Colon (tissue), 2 donors: ENCODE results near the gene CAMKK2.
"Not testable (repeated sequence)": the region's sequence is repeated elsewhere in the genome, so short reads cannot be mapped to it uniquely, and the experiment has no call there.

ENCODE experiments used
- FAIRE-seq: peaks from 2 replicates; lab custom pipeline; 2012; peaks lifted over from hg19 to GRCh38; lab: Jason Lieb, UNC
- donor health status: control.
- donor health status: control.

CAMKK2 gene

GRCh38 chr12:121296618-121297434, at the start of gene CAMKK2:
Gene CAMKK2, minus strand, starts transcription at chr12:121296709. Its CDS starts 22,183 bp downstream, at chr12:121274526.
- no peak for FAIRE-seq

DNA sequence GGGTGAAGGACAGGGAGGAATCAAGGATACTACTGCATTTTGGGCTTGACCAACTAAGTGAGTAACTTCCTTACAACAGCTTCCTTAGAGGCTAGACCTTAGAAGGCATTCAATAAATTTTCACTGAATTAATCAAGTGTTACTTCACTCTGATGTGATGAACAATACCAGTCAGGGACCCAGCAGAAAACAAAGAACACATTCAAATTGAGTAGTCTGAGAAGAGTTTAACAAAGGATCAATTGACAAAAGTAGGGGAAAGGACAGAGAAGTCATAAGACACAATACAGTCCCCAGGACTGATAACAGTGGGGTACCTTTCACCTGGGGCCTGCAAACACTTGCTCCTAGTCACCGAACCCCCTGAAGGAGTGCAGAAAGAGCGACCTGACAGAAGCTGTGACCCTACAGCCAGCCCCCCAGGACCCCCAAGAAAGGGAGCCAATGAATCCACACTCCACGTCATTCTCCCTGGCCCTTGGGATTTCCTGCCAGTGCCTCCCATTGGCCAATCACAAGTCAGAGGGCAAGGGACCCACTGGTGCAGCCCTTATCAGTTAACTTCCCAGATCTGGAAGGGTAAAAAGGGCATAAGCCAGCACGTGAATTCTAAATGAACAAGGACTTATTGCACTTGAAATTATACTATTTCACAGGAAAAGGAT, 48.8 kb upstream of the CAMKK2 start:
- FAIRE-seq = no peak

GRCh38 chr12:121344506-121344905, 48.0 kb upstream of the CAMKK2 start:
- no peak for FAIRE-seq

DNA sequence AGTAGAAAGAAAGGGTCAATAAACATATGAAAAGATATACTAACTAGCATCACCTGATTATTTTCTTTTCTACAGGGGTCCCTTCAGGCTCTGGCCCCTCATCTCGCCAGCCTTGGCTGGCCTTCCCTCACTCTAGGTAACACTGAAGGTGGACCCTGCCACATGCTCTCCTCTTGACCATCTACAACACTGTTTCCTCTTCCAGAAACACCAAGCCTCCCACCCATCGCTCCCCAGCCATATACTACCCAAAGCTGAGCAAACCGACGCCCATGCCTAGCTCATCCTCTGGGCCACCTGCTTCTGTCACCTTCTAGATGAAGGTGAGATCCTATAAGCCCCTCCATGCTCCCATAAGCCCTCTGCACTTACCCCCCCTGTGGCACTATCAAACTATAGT, 40.9 kb upstream of the CAMKK2 start:
- FAIRE-seq = no peak

DNA sequence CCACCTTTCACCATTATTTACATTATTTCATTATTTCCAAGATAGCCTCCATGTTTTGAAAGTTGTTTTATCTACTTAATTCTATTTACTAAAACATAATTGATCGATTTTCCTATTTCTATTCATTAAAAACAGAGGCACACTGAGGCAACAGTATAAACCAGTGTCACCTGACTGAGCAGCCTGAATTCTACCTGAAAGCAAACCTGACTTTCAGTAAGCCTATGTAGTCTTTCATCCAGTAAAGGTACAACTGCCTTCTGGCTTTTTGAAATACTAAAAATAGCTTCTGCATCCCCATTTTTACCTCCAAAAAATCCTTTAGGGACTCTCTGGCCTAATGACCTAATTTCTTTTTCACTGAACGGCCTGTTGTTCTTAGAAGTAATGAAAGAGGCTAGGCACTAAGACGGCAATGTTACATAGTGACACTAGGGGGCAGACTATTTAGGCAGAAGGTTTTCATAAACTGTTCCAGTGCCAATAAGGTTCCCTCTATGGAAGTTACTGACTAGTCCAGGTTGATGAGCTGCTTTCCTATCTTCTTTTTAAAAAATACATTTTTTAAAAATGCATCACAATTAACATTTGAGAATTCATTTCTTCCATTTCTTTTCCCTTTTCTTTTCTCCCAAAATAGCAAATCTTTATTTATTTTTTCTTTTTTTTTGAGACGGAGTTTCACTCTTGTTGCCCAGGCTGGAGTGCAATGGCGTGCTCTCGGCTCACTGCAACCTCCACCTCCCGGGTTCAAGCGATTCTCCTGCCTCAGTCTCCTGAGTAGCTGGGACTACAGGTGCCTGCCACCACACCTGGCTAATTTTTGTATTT, 38.2 kb upstream of the CAMKK2 start:
- no peak for FAIRE-seq

- FAIRE-seq = no peak
Observed at GRCh38 chr12:121333747-121334146, 37.2 kb upstream of the CAMKK2 start.

DNA sequence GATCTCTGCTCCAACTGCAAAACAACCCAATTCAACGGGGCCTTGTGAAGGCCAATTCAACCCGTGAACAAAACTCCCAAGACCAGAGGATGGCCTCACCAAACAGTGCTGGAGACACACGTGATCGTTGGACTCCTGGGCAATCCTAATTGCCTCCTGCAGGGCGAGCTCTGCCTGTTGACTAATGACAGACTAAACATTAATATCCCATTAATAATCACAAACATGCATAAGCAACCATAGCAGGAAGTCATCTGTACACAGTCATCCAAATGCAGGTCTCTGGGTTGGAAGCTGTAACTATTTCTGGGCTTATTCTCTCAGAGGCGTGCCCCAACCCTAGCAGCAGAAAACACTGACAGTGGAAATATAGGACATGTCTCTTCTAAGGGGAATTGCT, 34.7 kb upstream of the CAMKK2 start:
- no peak for FAIRE-seq

GRCh38 chr12:121330692-121331091, 34.2 kb upstream of the CAMKK2 start:
- no peak for FAIRE-seq

- FAIRE-seq = no peak
Observed at GRCh38 chr12:121330195-121330594, 33.7 kb upstream of the CAMKK2 start.

- FAIRE-seq = no peak
Observed at GRCh38 chr12:121328620-121329019, 32.1 kb upstream of the CAMKK2 start.

DNA sequence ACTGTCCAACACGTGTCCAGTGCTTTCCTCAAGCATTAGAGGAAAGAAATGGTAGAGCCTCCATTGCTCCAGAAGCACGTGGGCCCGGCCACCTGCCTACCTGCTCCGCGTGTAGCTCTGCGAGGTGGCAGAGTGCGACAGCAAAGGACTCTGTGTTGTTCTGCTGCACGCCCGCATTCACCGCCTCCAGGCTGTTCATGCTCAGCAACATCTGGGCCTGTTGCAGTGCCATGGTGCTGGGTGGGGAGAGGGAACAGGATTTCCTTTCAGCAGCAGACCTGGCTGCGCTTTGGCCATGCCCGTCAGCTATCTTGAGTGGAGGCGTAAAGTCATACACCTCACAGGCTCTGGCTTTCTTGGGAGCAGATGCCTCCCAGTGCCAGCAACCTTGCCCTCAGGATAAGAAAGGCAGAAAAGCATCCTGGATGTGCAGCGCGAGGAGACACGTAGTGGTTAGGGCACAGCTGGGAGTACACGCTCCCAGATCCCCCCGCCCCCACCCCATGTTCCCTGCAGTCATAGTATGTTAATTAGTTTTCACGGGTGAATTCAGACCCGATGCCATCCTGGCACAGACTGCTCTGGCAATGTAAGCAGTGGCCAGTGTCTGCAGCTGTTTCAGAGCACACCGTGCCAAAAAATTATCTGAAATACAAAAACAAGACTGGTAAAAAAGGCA, 30.6 kb upstream of the CAMKK2 start:
- no peak for FAIRE-seq

- FAIRE-seq = no peak
Observed at GRCh38 chr12:121325922-121326396, 29.4 kb upstream of the CAMKK2 start.

GRCh38 chr12:121323908-121324307, 27.4 kb upstream of the CAMKK2 start:
- no peak for FAIRE-seq

GRCh38 chr12:121318121-121318520, 21.6 kb upstream of the CAMKK2 start:
- FAIRE-seq = no peak

DNA sequence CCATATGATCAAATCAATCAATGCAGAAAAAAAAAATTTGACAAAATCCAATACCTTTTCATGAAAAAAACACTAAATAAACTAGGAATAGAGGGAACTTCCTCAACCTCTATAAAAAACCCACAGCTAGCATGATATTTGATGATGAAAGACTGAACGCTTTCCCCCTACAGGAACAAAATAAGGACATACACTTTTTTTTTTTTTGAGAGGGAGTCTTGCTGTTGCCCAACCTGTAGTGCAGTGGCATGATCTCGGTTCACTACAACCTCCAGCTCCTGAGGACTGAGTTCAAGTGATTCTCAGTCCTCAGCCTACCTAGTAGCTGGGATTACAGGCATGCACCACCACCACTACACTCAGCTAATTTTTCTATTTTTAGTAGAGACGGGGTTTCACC, 17.9 kb upstream of the CAMKK2 start:
- no peak for FAIRE-seq

DNA sequence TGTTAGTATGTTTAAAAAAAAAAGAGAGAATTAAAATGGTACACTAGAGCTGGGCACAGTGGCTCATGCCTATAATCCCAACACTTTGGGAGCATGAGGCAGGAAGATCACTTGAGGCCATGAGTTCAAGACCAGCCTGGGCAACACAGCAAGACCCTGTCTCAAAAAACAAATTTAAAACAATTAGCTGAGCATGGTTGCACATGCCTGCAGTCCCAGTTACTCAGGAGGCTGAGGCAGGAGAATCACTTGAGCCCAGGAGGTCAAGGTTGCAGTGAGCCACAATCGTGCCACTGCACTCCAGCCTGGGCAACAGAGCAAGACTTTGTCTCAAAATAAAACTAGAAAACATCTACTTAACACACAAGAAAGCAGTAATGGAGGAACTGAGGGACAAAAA, 13.7 kb upstream of the CAMKK2 start:
- FAIRE-seq = not testable (repeated sequence)

GRCh38 chr12:121307397-121307796, 10.9 kb upstream of the CAMKK2 start:
- FAIRE-seq = not testable (repeated sequence)

DNA sequence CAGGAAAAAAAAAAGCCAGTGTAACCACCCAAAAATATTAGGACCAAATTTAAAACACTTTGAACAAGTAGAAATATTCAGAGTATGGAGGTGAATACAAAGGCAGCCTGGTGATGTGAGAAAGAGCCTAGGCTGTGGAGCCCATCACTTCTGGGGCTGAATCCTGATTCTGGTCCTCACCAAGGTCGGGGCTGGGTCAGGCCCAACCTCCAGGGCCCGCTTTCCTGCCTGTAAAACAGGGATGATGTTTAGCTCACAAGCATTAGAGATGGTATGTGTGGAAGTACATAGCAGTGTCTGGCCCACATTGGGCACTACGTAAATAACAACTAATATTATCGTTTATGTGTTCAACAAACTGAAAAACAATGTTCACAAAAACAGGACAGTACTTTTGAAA, 7.8 kb upstream of the CAMKK2 start:
- no peak for FAIRE-seq

- no peak for FAIRE-seq
Observed at GRCh38 chr12:121301876-121302275, 5.4 kb upstream of the CAMKK2 start.

GRCh38 chr12:121300083-121300819, 3.7 kb upstream of the CAMKK2 start:
- FAIRE-seq = no peak

DNA sequence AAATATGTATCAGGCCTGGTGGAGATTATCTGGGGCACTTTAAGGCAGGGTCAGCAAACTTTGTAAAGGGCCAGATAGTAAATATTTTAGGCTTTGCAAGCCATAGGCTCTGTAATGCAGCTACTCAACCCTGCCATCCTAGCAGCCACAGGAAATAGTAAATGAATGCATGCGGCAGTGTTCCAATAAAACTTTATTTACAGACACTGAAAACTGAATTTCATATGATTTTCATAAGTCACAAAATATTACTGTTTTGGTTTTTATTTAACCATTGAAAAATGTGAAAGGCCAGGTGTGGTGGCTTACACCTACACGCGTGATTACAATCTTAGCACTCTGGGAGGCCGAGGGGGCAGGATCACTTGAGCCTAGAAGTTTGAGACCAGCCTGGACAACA, 3.2 kb upstream of the CAMKK2 start:
- no peak for FAIRE-seq
